IPS DF 4.7 (cell line): ENCODE measurements around the gene ABHD12.
"Not testable (repeated sequence)": the region's sequence is repeated elsewhere in the genome, so short reads cannot be mapped to it uniquely, and the experiment has no call there.

Experiments used
- DNase-seq: peaks from one replicate; pipeline ENCODE4 v3.0.0-alpha.2; 2013; ENCODE audit warnings: low spot score; ENCODE audit errors: extremely low read depth

The ABHD12 gene

DNA sequence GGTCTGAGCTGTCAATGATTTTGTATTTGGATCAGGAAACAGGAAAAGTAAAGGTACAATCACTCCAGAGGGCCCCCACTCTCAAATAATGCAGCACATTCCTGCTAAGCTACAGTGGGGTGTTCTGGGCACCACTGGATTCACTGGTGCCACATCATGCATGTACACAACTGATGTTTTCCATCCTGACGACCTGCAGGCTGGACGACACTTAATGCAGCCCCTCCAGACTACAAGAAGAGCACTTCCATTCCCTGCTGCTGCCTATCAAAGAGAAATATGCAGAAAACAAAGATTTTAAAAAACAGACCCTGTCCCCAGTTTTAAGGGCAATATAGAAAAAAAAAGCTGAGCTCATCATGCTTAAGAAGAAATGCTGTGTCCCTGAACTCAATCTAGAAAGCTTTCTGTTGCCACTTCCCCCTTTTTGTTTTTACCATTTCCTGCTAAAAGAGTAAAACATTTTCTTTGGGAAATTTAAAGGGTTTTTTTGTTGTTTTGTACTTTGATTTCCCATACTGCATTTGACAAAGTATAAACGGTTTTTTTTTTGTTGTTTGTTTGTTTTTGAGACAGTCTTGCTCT is 35.5 kb downstream of the ABHD12 start:
- DNase-seq = no peak

DNA sequence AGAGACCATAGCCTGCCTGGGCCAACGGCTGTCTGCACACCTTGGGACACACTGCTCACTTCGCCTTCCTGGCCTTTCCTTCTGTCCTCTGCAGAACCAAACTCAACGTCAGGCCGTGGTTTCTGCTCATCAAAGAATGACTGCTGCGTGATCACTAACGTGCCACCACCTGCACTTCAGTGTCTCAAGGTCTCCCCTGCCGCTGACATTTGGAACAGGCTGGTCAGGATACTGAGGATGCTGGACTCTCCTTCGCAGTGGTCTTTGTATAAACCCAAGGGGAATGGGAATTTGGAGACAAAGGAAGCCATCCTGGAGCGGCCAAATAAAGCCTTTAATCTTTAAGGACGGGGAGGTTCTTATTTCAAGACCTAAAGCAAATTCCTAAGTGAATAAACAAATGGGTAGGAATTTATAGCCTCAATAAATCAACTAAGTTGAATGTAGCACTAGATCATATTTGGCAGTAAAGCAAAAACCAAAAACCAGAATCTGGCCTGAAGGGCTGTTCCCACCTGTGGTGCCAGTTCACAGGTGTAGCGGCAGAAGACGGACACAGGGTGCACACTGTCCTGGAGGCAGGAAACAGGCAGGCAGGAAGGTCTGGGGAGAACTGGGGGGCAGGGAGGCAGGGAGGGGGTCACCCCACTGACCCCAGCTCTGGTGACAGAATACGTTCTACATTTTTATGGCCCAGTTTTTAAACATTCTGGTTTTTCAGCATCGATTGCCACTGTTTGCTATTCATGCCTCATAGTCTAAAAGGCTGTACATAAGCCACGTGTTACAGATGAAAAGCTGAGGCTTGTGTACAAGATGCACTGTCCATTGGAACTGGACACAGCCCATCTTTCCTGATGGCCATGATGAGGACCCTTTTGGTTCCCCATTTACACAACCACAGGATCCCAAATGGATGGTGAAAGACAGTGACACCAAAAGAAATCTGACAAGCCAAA is 36.6 kb downstream of the ABHD12 start:
- no peak for DNase-seq

DNA sequence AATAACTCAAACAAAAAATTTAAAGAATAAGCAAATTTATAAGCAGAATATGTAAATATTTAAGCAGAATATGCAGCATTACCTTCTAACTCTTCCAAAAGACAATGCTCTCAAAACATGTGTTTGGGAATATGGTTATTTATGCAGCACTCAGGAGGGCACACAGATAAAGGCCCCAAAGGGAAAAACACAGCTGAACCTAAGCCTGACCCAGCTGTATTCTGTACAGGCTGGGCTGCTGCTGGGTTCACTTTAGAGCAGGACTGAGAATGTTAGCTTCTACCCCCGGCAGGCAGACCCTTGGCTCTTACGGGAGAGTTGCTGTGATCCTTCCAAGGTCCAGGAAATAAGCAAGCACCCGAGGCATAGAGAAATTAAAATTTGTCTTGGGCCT is 37.3 kb downstream of the ABHD12 start:
- no peak for DNase-seq

DNA sequence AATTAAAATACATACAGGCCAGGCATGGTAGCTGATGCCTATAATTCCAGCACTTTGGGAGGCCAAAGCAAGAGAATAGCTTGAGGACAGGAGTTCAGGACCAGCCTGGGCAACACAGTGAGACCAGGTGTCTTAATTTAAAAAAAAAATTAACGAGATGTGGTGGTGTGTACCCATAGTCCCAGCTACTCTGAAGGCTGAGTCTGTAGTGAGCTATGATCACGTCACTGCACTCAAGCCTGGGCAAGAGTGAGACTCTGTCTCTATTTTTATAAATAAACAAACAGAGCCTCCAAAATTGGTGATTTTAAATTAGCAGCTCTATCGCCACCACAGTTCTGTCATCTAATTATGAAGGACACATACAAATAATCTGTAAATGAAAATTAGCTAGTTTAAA is 37.9 kb downstream of the ABHD12 start:
- no peak for DNase-seq

DNA sequence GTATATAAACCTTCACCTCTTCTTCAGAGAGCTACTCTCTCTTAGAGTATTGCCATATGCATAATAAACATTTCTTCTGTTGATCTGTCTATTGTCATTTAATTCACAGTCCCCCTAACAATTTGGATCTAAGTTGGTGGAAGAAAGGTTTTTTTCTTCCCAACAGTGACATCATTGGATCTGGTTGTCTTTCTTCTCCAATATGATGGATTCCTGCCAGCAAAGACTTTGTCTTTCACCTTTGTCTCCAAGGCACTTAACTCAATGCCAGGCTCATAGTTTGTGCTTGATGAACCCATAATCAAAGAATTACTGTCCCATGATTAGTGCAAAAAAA is 39.6 kb downstream of the ABHD12 start:
- no peak for DNase-seq

DNA sequence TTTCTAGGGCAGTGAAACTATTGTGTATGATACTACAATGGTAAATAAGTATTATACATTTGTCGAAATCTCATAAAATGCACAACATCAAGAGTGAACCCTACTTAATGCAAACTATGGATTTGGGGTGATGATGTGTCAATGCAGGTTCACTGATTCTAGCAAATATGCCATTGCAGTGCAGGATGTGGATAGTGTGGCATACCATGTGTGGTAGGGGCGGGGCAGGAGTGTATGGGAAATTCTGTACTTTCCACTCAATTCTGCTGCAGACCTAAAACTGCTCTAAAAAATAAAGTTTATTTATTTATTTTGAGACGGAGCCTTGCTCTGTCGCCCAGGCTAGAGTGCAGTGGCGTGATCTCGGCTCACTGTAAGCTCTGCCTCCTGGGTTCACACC is 44.3 kb downstream of the ABHD12 start:
- no peak for DNase-seq

DNA sequence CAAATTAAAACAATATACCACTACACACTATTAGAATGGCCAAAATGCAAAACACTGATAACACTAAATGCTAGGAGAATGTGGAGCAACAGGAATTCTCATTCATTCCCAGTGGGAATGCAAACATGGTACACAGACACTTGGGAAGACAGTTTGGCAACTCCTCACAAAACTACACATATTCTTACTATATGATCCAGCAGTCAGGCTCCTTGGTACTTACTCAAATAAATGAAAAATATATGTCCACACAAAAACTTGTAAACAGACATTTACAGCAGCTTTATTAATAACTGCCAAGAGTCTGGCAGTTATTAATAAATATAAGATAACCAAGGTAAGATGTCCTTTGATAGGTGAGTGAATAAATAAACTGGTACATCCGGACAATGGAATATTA is 44.9 kb downstream of the ABHD12 start:
- no peak for DNase-seq

DNA sequence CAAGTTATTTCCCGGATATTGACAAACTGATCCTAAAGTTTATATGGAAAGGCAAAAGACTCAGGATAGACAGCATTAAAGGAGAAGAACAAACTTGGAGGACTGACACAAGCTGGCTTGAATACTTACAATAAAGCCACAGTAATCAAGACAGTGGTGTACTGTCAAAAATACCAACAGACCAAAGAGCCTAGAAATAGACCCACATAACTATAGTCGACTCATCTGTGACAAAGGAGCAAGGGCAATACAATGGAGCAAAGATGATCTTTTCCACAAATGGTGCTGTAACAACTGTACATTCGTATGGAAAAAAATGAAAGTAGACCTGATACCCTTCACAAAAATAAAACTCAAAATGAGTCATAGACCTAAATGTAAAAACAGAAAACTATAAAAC is 46.0 kb downstream of the ABHD12 start:
- no peak for DNase-seq

DNA sequence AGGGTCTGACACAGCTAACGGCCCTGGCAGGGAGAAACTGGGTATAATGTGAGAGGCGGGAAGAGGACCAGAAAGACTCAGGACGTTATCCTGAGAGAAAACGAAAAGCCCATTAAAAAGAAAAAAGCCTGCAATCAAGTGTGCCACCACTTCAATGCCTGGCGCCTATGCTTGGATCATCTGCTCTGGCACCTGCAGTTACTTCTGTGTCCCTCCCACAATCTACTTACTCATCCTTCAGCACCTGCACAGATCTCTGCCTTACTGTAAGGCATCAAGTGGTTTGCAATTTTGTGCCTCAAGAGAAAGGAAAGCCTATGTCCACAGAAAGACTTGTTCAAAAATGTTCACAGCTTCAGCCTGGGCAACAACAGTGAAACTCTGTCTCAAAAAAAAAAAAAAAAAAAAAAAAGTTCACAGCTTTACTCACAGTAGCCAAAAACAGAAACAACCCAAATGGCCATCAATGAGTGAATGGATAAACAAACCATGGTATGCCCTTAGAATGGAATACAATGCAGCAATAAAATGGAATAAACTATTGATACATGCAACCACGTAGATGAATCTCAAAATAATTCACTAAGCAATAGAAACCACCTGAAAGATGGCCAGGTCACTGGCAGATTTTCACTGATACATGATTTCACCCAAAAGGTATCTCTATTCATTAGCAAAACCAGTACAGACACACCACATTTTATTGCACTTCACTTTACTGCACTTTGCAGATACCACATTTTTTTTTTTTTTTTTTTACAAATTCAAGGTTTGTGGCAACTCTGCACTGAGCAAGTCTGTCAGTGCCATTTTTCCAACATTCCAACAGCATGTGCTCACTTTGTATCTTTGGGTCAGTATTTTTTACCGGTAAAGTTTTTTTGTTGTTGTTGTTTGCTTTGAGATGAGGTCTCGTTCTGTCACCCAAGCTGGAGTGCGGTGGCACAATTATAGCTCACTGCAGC is 48.6 kb downstream of the ABHD12 start:
- no peak for DNase-seq

DNA sequence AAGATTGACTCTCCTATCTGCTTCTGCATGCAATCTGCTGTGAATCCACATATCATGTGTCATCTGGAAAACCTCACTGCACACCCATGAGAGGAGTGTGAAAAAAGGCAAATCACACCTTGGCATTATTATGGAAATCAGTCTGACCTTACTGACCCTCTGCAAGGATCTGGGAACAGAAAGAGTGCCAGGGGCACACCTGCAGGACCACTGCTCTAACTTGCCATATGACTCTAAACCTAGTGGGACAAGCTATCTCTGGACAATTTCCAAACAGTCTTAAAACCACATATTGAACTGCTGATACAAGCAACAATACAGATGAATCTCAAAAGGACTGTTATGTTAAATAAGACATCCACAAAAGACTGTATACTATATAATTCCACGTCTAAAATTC is 50.3 kb downstream of the ABHD12 start:
- no peak for DNase-seq

DNA sequence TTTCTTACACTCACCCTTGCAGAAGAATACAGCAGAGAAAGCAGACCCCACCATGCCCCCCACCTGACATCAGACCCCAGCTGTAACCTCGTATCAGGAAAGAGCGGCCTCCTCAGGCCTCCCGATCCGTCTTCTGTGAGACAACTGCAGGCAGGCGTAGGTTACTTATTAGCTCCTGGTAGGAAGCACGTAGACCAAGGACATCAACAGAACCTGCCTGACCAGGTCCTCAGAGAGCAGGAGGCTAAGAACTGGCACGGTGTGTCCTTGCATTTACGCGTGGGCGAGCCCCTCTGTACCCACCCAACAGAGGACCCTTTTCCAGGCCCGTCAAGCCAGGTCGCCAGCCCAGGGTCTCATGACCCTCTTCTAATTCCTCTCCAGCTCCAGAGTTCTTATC is 51.0 kb downstream of the ABHD12 start:
- DNase-seq = no peak

DNA sequence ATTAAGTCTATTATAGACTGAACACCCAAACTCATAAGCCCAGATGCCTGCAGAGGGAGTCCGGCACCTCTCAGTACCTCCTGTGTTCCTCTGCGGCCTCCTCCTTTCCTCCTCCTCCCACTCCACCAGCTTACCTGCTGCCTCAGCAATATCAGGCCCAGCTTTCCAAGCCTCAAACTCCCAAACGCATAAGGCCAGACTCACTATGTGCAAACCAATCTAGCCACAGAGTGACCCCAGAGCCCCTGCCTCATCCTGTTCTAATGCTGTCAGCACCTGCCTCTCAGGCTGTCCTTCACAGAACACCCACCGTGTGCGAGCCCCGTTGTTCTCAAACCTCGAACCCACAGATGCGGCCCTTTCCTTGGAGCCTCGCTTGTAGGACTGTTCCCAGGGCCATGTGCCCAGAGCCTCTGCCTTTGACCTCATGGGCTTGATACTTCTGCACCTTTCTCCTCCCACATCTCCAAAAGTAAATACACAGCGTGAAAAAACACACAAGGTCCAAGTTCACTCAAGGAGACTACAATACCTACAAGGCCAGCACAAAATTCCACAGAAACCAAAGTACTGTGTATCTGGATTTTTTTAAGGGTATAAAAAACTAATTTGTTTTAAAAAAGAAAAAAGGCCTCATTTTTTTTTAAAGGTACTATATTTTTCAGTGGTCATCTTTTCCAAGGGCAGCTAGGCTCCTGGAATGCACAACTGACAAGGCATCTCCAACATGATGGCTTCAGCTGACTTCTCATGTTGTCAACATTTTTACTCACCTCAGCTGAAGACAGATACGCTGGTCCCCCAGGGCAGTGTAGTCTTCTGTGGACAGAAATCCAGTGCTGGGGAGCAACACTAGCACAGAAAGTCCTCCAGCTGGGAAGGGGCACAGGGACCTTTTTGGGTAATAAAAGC is 52.3 kb downstream of the ABHD12 start:
- DNase-seq = no peak

DNA sequence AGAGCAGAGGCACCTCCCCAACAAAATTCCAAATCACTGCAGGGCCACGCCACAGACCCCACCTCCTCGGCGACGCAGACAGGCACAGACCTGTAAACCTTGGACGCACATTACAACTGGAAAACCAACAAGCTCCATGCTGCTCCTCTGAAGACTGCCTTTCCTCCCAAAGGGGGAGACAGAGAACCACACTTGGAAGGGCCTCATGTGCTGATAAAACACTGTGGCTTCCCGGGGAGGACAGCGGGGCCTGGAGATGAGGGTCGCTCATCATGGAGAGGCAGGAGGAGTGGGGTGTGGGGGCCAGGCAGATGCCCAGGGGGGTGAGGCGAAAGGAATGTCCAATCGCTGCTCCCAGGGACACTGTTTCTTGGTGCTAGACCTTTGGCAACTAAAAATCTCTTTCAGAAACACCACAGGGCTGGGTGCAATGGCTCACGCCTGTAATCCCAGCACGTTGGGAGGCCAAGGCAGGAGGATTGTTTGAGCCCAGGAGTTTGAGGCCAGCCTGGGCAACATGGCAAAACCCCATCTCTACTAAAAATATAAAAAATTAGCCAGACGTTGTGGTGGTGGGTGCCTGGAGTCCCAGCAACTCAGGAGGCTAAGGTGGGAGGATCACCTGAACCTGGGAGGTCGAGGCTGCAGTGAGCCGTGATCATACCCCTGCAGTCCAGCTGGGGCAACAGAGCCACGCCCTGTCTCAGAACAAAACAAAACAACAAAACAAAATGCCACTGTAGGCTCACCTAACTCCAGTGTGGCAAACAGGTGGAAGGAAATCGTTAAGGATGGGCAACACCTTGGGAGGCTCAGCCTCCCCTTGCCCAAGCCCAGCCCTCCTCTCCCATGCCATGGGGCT is 53.8 kb downstream of the ABHD12 start:
- no peak for DNase-seq

DNA sequence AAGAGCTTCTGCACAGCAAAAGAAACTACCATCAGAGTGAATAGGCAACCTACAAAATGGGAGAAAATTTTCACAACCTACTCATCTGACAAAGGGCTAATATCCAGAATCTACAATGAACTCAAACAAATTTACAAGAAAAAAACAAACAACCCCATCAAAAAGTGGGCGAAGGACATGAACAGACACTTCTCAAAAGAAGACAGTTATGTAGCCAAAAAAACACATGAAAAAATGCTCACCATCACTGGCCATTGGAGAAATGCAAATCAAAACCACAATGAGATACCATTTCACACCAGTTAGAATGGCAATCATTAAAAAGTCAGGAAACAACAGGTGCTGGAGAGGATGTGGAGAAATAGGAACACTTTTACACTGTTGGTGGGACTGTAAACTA is 55.7 kb downstream of the ABHD12 start:
- not testable (repeated sequence) for DNase-seq

DNA sequence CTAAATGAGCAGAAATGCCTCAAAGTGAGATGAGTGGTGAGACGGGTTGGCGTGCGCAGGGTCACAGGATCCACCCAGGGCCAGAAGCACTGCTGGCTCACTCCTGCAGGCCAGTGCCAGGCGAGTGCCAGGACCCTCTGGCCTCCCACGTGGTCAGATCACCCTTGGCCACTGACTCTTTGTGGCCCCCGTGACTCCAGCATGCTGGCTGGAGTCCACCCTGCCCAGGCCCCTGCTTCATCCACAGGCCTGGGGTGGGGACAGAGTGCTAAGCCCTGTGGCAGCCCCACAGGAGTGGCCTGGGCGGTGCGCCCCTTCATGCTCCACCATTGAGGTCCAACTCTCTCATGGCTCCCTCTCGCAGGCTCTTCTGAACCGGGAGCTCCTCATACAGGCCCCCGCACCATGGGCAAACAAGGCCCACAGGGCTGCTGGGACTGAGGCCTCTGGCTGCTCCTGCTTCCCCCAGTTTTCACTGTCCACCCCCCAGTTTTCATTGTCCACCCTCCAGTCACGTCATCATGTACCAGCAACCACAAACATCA is 61.6 kb downstream of the ABHD12 start:
- DNase-seq = no peak

DNA sequence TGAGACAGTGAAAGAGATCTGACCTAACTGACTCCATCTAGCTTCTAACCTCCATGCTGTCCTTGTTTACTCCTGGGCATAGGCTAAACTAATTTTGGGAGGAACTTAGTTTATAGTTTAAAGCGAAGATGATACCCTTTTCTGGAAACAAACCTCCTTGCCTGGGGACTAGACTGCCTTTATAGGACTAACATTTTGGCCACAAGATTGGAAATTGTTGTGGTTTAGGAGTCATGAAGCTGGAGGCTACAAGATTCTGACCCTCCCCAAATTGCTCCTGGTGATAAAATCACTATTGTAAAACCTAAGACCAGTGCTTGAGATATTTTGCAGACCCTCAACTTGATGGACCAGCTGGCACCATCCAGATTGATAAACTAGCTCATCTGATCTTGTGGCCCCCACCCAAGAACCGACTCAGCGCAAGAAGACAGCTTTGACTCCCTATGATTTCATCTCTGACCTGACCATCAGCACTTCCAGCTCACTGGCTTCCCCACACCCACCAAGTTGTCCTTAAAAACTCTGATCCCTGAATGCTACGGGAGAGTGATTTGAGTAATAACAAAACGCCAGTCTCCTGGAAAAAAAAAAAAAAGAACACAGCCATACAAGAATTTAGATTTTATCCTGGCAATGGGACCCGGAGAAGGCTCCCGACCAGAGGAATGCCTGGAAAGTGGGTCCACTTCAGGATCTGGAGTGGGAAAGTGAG is 63.0 kb downstream of the ABHD12 start:
- DNase-seq = no peak

DNA sequence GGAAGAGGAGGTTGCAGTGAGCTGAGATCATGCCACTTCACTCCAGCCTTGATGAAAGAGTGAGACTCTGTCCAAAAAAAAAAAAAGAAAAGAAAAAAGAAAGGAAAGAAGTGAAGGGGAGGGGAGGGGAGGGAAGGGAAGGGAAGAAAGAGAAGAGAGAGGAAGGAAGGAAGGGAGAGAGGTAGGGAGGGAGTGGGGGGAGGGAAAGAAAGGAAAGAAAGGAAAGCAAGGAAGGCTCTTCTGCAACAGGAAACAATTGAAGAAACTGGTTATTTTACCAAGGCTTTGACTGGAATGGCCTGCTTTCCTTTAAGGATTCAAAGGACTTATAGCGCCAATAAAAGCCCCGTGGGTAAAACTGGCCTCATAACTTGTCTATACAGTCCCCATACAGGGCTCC is 64.6 kb downstream of the ABHD12 start:
- no peak for DNase-seq

DNA sequence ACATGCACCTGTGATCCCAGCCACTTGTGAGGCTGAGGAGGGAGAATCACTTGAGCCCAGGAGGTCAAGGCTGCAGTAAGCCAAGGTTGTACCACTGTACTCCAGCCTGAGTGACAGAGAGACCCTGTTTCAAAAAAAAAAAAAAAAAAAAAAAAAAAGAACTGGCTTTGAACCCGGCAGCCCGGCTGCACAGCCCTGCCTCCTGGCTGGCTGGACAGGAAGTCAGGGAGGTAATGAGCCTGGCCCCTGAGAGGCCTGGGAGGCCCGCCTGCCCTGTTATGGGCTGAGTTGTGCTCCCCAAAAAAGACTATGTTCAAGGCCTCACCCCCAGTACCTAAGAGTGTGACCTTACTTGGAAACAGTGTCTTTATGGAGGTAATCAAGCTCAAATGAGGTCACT is 65.6 kb downstream of the ABHD12 start:
- DNase-seq = no peak

DNA sequence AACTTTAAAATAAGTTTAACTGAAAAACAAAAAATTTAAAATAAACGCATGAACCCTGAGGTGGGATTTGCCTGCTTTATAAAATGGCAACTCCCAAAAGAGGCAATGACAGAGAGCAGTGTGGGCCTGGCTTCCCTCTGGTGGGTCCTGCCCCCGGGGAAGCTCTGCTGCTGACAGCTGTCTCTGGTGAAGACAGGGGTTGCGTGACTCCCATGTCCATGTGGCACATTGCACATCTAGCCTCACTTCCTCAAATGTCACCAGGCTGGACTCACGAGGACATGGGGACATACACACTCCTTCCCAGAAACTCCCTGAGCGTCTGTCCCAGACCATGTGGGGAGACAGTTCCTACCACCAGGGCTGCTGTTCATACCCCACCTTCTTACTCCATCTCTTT is 66.2 kb downstream of the ABHD12 start:
- DNase-seq = no peak
